ENCODE measurements around the gene ERC1.

ERC1 gene

GRCh38 chr12:1453810-1454209, 462.8 kb downstream of the ERC1 start:
- no CpG with 5 or more reads among the region's 6 CpGs for WGBS (ENCODE audit: insufficient coverage, insufficient read length)
- Histone ChIP-seq H3K4me3 (ENCODE audit: low read length) (no peak overlapping the region), H3K27me3 (ENCODE audit: control insufficient read depth, insufficient read depth, low read length) (no peaks in the 10 kb centered on the region), H3K36me3 (ENCODE audit: control insufficient read depth, insufficient read depth, low read length) (no peaks in the 10 kb centered on the region), H3K27ac (ENCODE audit: low read length) (no peak overlapping the region), H3K9me3 (ENCODE audit: control insufficient read depth, insufficient read depth, low read length) (no peaks in the 10 kb centered on the region), H3K4me1 (ENCODE audit: control insufficient read depth, insufficient read depth, low read length) (no peaks in the 10 kb centered on the region)
- DNase-seq (ENCODE audit: low read depth, low spot score), result no peak

GRCh38 chr12:1456885-1457284, 465.9 kb downstream of the ERC1 start:
- WGBS (ENCODE audit: insufficient coverage, insufficient read length), result no CpG with 5 or more reads among the region's 7 CpGs
- H3K27ac ChIP-seq (ENCODE audit: low read length), result no peak overlapping the region

GRCh38 chr12:1457901-1458300, 466.9 kb downstream of the ERC1 start:
- WGBS (ENCODE audit: insufficient coverage, insufficient read length), result no CpG with 5 or more reads among the region's 1 CpG
- H3K4me3 ChIP-seq (ENCODE audit: low read length), result no peak overlapping the region
- no peak overlapping the region for H3K27ac ChIP-seq (ENCODE audit: low read length)
- no peaks in the 10 kb centered on the region for H3K36me3 ChIP-seq (ENCODE audit: control insufficient read depth, insufficient read depth, low read length)
- no peak for DNase-seq (ENCODE audit: low read depth, low spot score)
- no peaks in the 10 kb centered on the region for H3K4me1 ChIP-seq (ENCODE audit: control insufficient read depth, insufficient read depth, low read length)
- H3K9me3 ChIP-seq (ENCODE audit: control insufficient read depth, insufficient read depth, low read length), result no peaks in the 10 kb centered on the region
- H3K27me3 ChIP-seq (ENCODE audit: control insufficient read depth, insufficient read depth, low read length), result no peaks in the 10 kb centered on the region

More at GRCh38 chr12:1456885-1457284, 465.9 kb downstream of the ERC1 start:
- no peak overlapping the region for H3K4me3 ChIP-seq (ENCODE audit: low read length)
- no peaks in the 10 kb centered on the region for H3K9me3 ChIP-seq (ENCODE audit: control insufficient read depth, insufficient read depth, low read length)
- no peaks in the 10 kb centered on the region for H3K4me1 ChIP-seq (ENCODE audit: control insufficient read depth, insufficient read depth, low read length)
- DNase-seq (ENCODE audit: low read depth, low spot score), result no peak
- H3K36me3 ChIP-seq (ENCODE audit: control insufficient read depth, insufficient read depth, low read length), result no peaks in the 10 kb centered on the region
- H3K27me3 ChIP-seq (ENCODE audit: control insufficient read depth, insufficient read depth, low read length), result no peaks in the 10 kb centered on the region

- DNase-seq (ENCODE audit: low read depth, low spot score), result no peak
- H3K9me3 ChIP-seq (ENCODE audit: control insufficient read depth, insufficient read depth, low read length), result no peaks in the 10 kb centered on the region
- H3K27ac ChIP-seq (ENCODE audit: low read length), result no peak overlapping the region
- no CpG with 5 or more reads among the region's 2 CpGs for WGBS (ENCODE audit: insufficient coverage, insufficient read length)
- H3K27me3 ChIP-seq (ENCODE audit: control insufficient read depth, insufficient read depth, low read length), result no peaks in the 10 kb centered on the region
- H3K4me3 ChIP-seq (ENCODE audit: low read length), result no peak overlapping the region
- H3K36me3 ChIP-seq (ENCODE audit: control insufficient read depth, insufficient read depth, low read length), result no peaks in the 10 kb centered on the region
- H3K4me1 ChIP-seq (ENCODE audit: control insufficient read depth, insufficient read depth, low read length), result no peaks in the 10 kb centered on the region
Observed at GRCh38 chr12:1459339-1459738, 468.3 kb downstream of the ERC1 start.

- H3K36me3 ChIP-seq (ENCODE audit: control insufficient read depth, insufficient read depth, low read length), result no peaks in the 10 kb centered on the region
- no peak for DNase-seq (ENCODE audit: low read depth, low spot score)
- no peaks in the 10 kb centered on the region for H3K4me1 ChIP-seq (ENCODE audit: control insufficient read depth, insufficient read depth, low read length)
- H3K27me3 ChIP-seq (ENCODE audit: control insufficient read depth, insufficient read depth, low read length), result no peaks in the 10 kb centered on the region
- H3K9me3 ChIP-seq (ENCODE audit: control insufficient read depth, insufficient read depth, low read length), result no peaks in the 10 kb centered on the region
- H3K4me3 ChIP-seq (ENCODE audit: low read length), result no peak overlapping the region
- H3K27ac ChIP-seq (ENCODE audit: low read length), result no peak overlapping the region
- no CpG with 5 or more reads among the region's 10 CpGs for WGBS (ENCODE audit: insufficient coverage, insufficient read length)
Observed at GRCh38 chr12:1463073-1463905, 472.3 kb downstream of the ERC1 start.

GRCh38 chr12:1464925-1465324, 473.9 kb downstream of the ERC1 start:
- Histone ChIP-seq H3K4me3 (ENCODE audit: low read length) (no peak overlapping the region), H3K27me3 (ENCODE audit: control insufficient read depth, insufficient read depth, low read length) (no peaks in the 10 kb centered on the region), H3K27ac (ENCODE audit: low read length) (no peak overlapping the region), H3K36me3 (ENCODE audit: control insufficient read depth, insufficient read depth, low read length) (no peaks in the 10 kb centered on the region), H3K9me3 (ENCODE audit: control insufficient read depth, insufficient read depth, low read length) (no peaks in the 10 kb centered on the region), H3K4me1 (ENCODE audit: control insufficient read depth, insufficient read depth, low read length) (no peaks in the 10 kb centered on the region)
- no peak for DNase-seq (ENCODE audit: low read depth, low spot score)
- no CpG with 5 or more reads among the region's 6 CpGs for WGBS (ENCODE audit: insufficient coverage, insufficient read length)

GRCh38 chr12:1465990-1466389, 475.0 kb downstream of the ERC1 start:
- Histone ChIP-seq H3K27ac (ENCODE audit: low read length) (no peak overlapping the region), H3K4me1 (ENCODE audit: control insufficient read depth, insufficient read depth, low read length) (no peaks in the 10 kb centered on the region), H3K9me3 (ENCODE audit: control insufficient read depth, insufficient read depth, low read length) (no peaks in the 10 kb centered on the region), H3K27me3 (ENCODE audit: control insufficient read depth, insufficient read depth, low read length) (no peaks in the 10 kb centered on the region), H3K4me3 (ENCODE audit: low read length) (no peak overlapping the region), H3K36me3 (ENCODE audit: control insufficient read depth, insufficient read depth, low read length) (no peaks in the 10 kb centered on the region)
- no CpG with 5 or more reads among the region's 11 CpGs for WGBS (ENCODE audit: insufficient coverage, insufficient read length)
- DNase-seq (ENCODE audit: low read depth, low spot score), result no peak

GRCh38 chr12:1466481-1467154, 475.6 kb downstream of the ERC1 start:
- DNase-seq (ENCODE audit: low read depth, low spot score), result no peak
- Histone ChIP-seq H3K9me3 (ENCODE audit: control insufficient read depth, insufficient read depth, low read length) (no peaks in the 10 kb centered on the region), H3K4me1 (ENCODE audit: control insufficient read depth, insufficient read depth, low read length) (no peaks in the 10 kb centered on the region), H3K36me3 (ENCODE audit: control insufficient read depth, insufficient read depth, low read length) (no peaks in the 10 kb centered on the region), H3K4me3 (ENCODE audit: low read length) (no peak overlapping the region), H3K27ac (ENCODE audit: low read length) (no peak overlapping the region), H3K27me3 (ENCODE audit: control insufficient read depth, insufficient read depth, low read length) (no peaks in the 10 kb centered on the region)
- no CpG with 5 or more reads among the region's 5 CpGs for WGBS (ENCODE audit: insufficient coverage, insufficient read length)

GRCh38 chr12:1467710-1468109, 476.7 kb downstream of the ERC1 start:
- DNase-seq (ENCODE audit: low read depth, low spot score), result no peak
- no peaks in the 10 kb centered on the region for H3K9me3 ChIP-seq (ENCODE audit: control insufficient read depth, insufficient read depth, low read length)
- no peak overlapping the region for H3K4me3 ChIP-seq (ENCODE audit: low read length)
- no peak overlapping the region for H3K27ac ChIP-seq (ENCODE audit: low read length)
- no peaks in the 10 kb centered on the region for H3K27me3 ChIP-seq (ENCODE audit: control insufficient read depth, insufficient read depth, low read length)
- no peaks in the 10 kb centered on the region for H3K36me3 ChIP-seq (ENCODE audit: control insufficient read depth, insufficient read depth, low read length)
- WGBS (ENCODE audit: insufficient coverage, insufficient read length), result no CpG with 5 or more reads among the region's 11 CpGs
- H3K4me1 ChIP-seq (ENCODE audit: control insufficient read depth, insufficient read depth, low read length), result no peaks in the 10 kb centered on the region

- Histone ChIP-seq H3K36me3 (ENCODE audit: control insufficient read depth, insufficient read depth, low read length) (no peaks in the 10 kb centered on the region), H3K9me3 (ENCODE audit: control insufficient read depth, insufficient read depth, low read length) (no peaks in the 10 kb centered on the region), H3K4me1 (ENCODE audit: control insufficient read depth, insufficient read depth, low read length) (no peaks in the 10 kb centered on the region), H3K4me3 (ENCODE audit: low read length) (no peak overlapping the region), H3K27ac (ENCODE audit: low read length) (no peak overlapping the region), H3K27me3 (ENCODE audit: control insufficient read depth, insufficient read depth, low read length) (no peaks in the 10 kb centered on the region)
- no peak for DNase-seq (ENCODE audit: low read depth, low spot score)
- WGBS (ENCODE audit: insufficient coverage, insufficient read length), result no CpG with 5 or more reads among the region's 6 CpGs
Observed at GRCh38 chr12:1469070-1469469, 478.0 kb downstream of the ERC1 start.

Measured in iPS DF 6.9 (cell line).